CD4-positive, alpha-beta T cell treated with Interferon gamma for 1 hour (primary cell): ENCODE data around the gene KCNN4.
A peak's percentile ranks its signal among the peaks of the same experiment; 100 is the strongest.
"Not testable (repeated sequence)": the region's sequence is repeated elsewhere in the genome, so short reads cannot be mapped to it uniquely, and the experiment has no call there.

Source experiments
- DNase-seq: peaks from one replicate; pipeline ENCODE4 v3.0.0-alpha.2; 2020

The KCNN4 gene

GRCh38 chr19:43798546-43799409, 18.0 kb upstream of the KCNN4 start:
- DNase-seq: no peak

GRCh38 chr19:43798026-43798545, 17.3 kb upstream of the KCNN4 start:
- no peak for DNase-seq

GRCh38 chr19:43797556-43797955, 16.8 kb upstream of the KCNN4 start:
- no peak for DNase-seq

GRCh38 chr19:43797118-43797517, 16.3 kb upstream of the KCNN4 start:
- no peak for DNase-seq

GRCh38 chr19:43790587-43790986, 9.8 kb upstream of the KCNN4 start:
- no peak for DNase-seq

- no peak for DNase-seq
Measured at GRCh38 chr19:43789029-43789428, 8.3 kb upstream of the KCNN4 start.

GRCh38 chr19:43786665-43787064, 5.9 kb upstream of the KCNN4 start:
- no peak for DNase-seq

GRCh38 chr19:43784981-43785808, 4.4 kb upstream of the KCNN4 start:
- DNase-seq: peak; percentile 65

GRCh38 chr19:43784241-43784980, 3.6 kb upstream of the KCNN4 start:
- DNase-seq: peak; percentile 48

- no peak for DNase-seq
Measured at GRCh38 chr19:43783636-43784035, 2.9 kb upstream of the KCNN4 start.

GRCh38 chr19:43782689-43783231, 2.0 kb upstream of the KCNN4 start:
- peak; percentile 34 for DNase-seq

- DNase-seq: no peak
Measured at GRCh38 chr19:43782311-43782660, 1.5 kb upstream of the KCNN4 start.

GRCh38 chr19:43781630-43782310, 997 bp upstream of the KCNN4 start:
- DNase-seq: no peak

GRCh38 chr19:43779820-43780219, 953 bp downstream of the KCNN4 start:
- no peak for DNase-seq

GRCh38 chr19:43779147-43779819, 1.5 kb downstream of the KCNN4 start:
- no peak for DNase-seq

GRCh38 chr19:43778651-43779050, 2.1 kb downstream of the KCNN4 start:
- no peak for DNase-seq

GRCh38 chr19:43777163-43777695, 3.5 kb downstream of the KCNN4 start:
- DNase-seq: peak; percentile 56

- no peak for DNase-seq
Measured at GRCh38 chr19:43776286-43776685, 4.5 kb downstream of the KCNN4 start.

- DNase-seq: no peak
Measured at GRCh38 chr19:43775299-43775890, 5.4 kb downstream of the KCNN4 start.

GRCh38 chr19:43774940-43775258, 5.9 kb downstream of the KCNN4 start:
- not testable (repeated sequence) for DNase-seq
